GM19467 (cell line): Measurements from ENCODE around the gene METTL4.
A peak's percentile ranks its signal among the peaks of the same experiment; 100 is the strongest.
"Not testable (repeated sequence)": the region's sequence is repeated elsewhere in the genome, so short reads cannot be mapped to it uniquely, and the experiment has no call there.

Experiments used
- ATAC-seq: cut with Tn5 transposase; IDR thresholded peaks from one replicate; pipeline ENCODE4 v1.9.1; 2021; ENCODE audit warnings: mild to moderate bottlenecking, moderate library complexity; ENCODE audit not compliant: unreplicated experiment

Gene METTL4

DNA sequence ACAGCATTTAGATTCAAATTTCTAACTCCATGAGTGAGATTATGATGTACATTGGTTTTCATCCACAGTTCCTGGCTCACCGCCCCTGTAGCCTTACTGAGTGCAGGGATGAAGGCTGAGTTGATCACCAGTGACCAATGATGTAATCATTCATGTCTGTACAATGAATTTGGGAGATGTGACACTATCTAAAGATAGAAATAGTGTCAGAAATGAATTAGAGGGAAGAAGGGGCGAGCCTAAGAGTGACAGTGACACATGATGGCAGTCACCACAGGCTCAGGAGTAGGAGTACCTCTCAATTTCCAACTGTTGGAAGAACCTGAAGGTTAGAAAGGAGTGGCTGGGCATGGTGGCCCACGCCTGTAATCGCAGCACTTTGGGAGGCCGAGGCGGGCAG lies 3.2 kb downstream of the METTL4 start:
- ATAC-seq = no peak

DNA sequence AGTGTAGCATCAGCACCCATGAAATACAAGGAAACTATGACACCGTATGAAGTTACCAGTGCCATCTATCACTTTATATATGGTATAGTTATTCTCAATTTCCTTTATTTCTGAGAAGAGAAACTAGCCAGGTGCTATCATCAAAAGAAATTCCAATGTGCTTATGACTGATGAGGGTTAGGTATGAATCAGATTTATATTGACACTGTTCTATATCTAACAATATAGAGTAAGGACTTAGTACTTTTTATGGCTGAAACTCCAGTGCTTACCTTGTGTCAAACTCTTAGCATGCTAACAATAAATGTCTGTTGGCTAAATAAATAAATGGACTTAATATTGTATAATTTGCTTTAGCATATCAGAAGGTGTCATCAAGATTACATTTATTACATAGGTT lies 6.9 kb downstream of the METTL4 start:
- ATAC-seq = no peak

DNA sequence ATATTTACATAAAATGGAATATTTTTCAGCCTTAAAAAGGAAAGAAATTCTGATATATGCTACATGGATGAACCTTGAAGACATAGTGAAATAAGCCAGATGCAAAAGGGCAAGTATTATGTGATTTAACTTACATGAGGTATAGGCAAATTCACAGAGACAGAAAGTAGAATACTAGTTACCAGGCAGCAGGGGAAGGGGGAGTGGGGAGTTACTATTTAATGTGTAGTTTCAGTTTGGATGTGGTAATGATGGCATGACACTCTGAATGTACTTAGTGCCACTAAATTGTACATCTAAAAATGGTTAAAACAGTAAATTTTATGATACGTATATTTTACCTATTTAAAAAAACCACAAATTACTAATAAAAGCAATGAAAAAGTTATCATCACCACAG lies 12.1 kb downstream of the METTL4 start:
- ATAC-seq = no peak

DNA sequence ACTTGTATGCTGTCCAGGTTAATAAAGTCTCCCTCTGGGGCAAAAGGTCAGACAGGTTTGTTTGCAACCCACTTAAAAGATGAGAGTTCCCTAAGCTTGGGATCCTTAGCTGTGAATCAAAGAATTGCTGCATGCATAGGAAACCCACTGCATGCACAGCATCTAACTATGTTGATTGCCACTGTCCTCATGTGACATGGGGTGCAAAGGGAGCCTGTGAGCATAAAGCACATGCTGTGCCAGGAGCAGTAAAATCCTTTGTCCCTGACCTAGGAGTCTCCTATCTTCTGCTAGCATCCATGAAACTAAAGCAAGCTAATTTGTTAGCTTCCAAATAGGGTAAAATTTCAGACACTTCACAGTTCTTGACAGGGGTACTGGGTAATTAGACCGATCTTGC lies 13.8 kb downstream of the METTL4 start:
- no peak for ATAC-seq

DNA sequence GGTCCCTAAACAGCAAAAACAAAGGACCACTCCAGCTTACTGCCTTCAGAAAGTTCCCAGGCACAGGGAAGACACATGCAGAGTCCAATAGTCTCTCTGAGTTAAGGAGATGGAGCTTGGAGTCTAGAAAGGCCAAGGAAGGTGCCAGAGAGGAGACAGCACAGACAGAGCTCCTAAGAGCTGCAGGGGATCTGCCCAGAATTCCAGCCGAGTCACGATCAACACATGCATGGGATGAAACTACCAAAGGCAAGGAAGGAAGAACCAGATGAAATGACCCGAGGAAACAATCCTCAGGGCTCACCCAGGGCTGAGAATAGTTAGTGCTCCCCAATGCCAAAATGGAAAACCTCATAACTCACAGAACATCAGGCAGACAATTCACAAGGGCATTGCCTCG lies 15.4 kb downstream of the METTL4 start:
- ATAC-seq = no peak

DNA sequence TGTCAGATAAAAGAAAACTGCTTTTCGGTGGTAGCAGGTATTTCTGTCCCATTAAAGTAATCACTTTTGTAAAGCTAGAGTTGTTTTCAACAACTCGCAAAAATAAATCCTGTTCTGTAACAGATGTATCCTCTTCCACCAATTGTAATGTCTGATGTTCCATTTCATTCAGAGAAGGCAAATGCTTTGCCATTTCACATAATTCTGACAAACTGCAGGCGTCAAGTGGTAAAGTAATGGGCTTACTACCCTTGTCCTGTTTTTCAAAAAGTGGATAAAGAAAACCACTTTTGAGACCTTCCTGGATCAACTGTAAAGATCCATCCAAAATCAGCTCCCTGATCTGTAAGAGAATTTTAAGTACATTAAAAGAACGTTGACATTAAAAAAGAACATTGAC lies 16.6 kb downstream of the METTL4 start:
- no peak for ATAC-seq

DNA sequence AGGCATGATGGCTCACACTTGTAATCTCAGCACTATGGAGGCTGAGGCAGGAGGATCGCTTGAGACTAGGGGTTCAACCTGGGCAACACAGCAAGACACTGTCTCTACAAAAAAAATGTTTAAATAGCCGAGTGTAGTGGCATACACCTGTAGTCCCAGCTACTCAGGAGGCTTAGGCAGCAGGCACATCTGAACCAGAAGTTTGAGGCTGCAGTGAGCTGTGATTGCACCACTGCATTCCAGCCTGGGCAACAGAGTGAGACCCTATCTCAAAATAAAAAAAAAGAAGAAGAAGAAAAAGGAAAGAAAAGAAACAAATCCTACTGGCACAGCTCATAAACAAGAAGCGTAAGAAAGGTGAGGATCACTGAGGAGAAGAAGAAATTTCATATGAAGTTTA lies 19.9 kb downstream of the METTL4 start:
- no peak for ATAC-seq

DNA sequence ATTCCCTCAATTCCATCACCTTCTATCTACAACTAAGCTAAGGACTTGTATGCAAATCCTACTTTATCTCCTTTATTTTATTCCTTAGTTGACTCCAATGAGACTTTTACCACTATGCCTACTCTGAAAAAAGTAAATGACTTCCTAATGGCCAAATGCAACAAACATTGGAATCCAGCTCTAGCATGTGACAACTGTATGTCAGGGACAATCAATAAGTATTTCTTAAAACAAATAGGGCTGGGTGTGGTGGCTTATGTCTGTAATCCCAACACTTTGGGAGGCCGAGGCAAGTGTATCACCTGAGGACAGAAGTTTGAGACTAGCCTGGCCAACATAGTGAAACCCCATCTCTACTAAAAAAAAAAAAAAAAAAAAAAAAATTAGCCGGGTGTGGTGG lies 21.8 kb downstream of the METTL4 start:
- ATAC-seq = no peak

DNA sequence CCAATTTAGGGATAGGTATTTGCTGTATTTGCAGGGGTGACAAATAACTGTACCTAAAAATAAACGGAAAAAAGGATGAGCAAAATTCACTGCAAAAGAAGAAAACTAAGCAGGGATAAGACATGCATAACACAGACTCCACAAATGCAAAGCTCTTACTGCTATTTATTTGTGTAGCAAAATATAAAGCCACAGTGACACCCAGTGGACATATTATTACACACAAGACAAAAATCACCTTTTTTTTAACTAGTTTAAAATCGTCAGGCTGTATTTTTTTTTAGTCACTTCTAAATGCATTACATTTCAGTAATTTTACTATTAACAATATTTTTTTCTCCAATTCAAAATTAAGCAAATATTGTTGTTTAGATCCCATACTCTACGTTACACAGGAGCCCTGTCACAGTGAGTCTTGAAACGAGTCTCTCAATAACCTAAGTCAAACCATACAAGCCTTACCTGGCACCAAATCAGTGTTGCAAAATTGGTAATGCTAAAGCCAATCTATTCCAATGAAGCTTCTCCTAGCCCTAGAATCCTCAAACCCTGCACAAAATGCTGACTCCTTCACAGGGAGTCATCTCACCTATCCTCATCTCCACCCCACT lies 23.7 kb downstream of the METTL4 start:
- no peak for ATAC-seq

DNA sequence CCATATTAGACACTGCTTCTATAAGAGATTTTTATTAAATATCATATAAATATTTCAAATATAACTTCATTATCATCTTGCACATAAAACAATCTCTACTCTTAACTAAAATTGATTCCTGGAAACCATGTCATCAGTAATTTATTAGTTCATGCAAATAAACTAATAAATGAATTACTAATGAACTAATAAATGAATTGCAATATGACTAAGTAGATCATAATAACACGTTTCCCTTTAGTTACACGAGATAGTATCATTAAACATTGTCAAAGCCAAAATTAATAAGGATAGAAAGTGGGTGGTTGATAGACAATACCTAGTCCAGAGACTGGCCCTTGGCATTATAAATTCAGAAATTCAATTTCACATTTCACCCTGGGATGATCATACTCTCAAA lies 26.1 kb downstream of the METTL4 start:
- ATAC-seq = no peak

DNA sequence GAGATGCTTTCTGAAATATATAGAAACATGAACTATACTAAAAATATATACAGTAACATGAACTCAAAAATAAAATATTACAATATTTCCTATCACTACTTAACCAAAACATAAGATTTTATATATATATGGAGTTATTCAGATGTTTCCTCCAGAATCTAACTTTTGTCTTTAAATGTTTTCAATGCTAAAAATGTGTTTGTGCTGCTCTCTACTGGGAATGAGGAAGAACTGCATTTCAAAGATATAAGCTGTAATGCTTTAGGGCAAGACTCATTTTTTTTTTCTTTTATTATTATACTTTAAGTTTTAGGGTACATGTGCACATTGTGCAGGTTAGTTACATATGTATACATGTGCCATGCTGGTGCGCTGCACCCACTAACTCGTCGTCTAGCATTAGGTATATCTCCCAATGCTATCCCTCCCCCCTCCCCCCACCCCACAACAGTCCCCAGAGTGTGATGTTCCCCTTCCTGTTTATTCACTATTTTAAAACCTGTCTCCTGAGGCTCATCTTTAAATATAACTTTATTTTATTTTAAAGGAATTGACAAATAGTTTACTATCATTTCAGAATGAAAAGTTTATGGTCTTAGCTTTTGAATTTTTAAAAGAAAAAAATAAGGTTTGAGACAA lies 29.3 kb downstream of the METTL4 start:
- ATAC-seq = not testable (repeated sequence)

DNA sequence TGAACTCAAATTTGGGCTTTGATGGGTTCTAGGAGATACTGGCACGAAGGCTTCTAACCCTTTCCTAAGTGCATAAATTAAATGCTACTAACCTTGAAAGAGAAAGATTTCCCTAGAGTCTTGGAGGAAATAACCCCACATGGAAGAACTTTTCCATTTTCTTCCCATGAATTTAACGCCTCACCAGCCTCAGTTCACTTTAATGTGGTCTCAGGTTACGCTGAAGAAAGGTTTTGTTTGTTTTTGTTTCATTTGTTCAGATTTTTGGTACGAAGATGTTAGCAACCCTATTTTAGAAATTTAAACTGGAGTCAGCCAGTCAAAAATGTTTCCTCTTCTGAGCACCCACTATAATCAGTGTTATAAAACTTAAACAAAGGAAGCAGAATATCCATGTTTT lies 30.7 kb downstream of the METTL4 start:
- ATAC-seq = no peak

DNA sequence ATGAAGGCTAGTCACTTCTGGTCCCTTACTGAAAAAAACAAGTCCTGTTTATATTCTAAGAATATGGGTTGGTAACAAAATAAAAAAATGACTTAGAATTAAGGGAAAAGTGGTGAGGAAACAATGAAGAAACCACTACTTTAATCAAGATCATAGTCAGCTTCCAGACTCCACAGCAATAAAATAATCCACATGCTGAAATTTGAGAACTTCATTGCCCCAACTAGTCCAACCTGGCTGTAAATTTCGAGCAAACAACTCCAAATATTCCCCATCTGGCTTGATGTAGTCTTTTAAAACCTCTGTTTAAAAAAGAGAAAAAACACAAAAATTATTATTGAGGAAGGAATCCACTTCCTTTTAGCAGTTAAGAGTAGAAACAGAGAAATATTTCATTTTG lies 32.5 kb downstream of the METTL4 start:
- no peak for ATAC-seq

DNA sequence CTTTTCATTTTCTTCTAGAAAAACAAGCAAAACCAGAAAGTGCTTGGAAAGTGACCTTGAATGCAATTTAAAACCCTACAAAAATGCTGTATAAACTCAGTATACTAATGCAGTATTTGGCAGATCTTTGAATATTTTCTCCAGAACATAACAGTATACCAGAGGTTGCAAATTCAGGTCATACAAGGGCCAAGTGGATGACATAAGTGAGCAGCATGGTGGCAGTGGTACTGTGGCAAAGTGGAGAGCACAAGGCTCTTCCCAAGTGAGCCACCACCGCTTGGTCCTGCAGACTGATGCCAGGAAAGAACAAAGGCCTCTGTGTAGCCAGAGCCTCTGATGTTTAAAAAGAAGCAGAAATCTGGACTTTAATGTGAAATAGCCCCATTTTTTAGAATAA lies 33.1 kb downstream of the METTL4 start:
- ATAC-seq = no peak

DNA sequence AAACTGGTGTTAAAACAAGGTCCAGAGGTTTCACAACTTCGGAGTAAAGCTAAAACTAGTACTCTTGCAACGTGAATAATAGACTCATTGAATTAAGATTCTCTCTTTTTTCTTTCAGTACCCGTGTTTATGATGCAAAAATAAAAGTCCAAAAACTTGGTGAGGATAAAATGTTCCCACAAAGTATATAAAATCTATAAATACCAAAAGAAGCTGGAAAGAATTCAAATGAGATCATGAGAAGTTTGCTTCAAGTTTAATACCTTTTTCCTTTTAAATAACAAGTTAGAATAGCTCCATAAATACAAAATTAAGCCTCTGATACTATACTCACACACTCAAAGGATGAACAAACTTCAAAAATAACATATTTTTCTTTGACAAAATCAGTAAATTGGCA lies 34.0 kb downstream of the METTL4 start:
- ATAC-seq = no peak

DNA sequence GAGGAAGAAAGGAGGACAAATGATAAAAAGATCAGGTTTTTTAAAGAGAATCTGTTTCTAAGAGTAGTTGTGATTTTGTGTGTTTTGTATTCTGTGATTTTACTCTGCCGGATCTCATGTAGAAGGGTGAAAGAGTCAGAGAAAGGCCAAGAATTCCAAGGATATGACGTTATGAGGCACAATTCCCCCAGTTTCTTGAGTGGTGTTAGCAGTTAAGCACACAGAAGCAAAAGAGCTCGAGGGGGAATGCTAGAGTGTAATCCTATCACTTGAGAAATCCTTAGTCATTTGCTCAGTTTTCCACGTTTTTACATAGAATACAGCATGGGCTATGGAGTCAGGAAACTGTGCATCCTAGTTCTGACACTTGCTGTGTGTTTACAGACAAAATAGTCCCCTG lies 34.8 kb downstream of the METTL4 start:
- no peak for ATAC-seq

DNA sequence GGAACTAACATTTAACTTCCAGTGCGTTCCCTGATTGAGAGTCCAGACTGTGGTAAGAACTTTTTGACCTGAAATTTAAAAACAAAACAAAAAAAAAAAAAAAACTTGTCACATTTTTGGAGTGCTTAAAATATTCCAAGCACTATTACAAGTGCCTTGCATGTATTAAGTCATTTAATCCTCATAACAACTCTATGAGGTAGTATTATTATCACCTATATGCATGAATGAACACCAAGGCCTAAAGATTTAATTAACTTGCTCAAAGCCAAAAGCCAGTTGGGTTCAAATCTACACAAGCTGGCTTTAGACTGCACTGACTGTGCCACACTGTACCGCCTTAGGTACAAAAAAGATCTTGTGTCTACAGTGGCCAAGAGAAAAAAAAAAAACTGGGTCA lies 35.2 kb downstream of the METTL4 start:
- no peak for ATAC-seq

DNA sequence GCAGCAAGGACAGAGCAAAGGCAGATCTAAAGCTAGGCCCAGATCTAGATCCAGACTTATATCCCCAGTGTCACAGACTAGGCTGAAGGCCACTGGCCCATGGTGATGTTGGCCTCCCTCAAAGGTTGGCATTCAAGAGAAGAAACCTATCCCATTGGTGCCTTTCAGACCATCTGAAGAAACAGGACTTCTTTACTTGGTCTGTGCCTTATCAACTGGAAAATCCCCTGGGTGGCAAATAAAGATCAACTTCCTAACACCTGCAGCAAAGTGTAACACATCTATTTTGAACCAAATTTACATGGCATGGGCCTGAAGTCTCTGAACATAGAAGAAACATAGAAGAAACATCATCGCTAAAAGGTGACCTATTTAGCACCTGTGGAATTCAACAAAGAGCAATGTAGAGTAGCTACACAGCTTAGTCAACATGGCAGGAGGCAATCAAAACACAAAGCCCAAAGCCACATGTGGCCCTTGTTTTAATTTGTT lies 35.8 kb downstream of the METTL4 start:
- peak; percentile 35 for ATAC-seq

DNA sequence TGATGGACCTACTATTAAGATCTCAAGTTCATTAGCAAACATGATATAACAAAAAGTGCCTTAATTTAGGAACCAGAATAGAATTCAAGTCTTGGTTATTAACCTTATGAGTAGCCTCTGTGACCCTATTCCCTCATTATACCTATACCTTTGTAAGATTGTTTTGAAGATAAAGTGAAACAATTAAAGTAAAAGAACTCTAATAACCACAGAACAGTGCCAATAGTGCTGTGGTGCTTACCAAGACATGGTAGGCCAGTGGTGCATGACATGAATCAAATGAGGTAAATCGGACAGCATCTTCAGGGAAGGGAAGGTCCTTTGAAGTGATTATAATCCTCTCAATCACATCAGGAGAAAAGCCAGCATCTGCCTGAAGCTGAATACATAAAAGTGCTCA lies 36.4 kb downstream of the METTL4 start:
- peak; percentile 53 for ATAC-seq

DNA sequence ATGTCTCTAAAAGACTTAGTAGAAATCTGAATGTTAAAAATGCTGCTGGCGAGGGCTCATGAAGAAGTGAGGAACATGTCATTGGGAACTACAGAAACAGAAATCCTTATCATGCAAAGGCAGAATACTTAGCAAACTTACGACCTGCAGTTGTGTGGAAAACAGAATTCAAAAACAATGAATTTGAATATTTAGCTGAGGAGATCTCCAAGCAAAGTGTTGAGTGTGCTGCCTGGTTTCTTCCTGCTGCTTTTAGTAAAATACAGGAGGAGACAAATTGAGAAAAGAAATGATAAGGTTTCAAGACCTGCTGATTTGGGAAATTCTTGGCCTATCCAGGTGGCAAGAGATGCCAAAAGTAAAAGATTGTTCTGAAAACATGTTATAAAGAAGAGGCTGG lies 38.5 kb downstream of the METTL4 start:
- no peak for ATAC-seq

DNA sequence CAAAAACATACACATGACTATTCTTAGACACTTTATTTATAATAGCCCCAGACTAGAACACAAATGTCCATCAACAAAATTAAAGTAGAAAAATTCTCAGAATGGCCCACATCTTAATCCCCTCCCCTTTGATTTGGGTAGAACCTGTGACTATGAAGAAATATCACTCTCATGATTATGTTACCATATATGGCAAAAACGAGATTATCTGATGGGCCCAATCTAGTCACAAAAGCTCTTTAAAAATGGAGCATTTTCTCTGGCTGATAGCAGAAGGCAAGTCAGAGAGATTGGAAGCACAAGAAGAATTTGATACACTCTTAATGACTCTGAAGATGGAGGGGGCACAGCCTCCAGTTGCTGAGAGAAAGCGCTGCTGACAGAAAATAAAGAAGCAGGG lies 39.6 kb downstream of the METTL4 start:
- ATAC-seq = no peak

DNA sequence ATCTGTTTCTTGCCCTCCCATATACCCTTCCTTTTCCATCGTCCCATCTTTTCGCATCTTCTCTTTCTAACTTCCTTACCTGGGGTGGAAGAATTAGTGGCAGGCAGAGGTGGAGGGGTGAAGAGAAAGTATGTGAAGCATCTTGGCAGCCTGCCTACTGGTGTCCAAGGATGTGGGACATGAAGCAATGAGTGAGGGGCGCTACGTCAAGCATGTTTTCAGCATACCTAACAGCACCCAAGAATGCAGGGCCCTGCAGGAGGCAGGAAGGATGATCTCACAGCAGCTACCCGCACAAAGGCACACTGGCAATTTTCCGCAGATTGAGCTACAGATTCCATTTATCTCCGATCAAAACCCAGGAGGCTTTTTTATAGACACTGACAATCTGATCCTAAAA lies 42.2 kb downstream of the METTL4 start:
- ATAC-seq = no peak

DNA sequence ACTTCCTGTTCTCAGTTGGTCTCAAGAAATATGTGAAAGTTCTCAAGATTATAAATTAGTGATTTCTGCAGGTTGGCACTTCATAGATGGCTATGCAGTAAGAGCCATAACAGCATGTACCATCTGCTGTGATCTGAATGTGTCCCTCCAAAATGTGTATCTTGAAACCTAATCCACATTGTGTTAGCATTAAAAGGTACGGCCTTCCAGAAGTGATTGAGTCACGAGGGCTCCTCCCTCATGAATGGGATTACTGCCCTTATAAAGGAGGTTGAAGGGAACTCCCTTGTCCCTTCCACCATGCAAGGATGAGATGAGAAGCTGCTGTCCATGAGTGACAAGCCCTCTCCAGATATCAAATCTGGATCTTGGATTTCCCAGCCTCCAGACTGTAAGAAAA lies 45.0 kb downstream of the METTL4 start:
- ATAC-seq = no peak
